Measurements from ENCODE around the gene GALNT1.

DNA sequence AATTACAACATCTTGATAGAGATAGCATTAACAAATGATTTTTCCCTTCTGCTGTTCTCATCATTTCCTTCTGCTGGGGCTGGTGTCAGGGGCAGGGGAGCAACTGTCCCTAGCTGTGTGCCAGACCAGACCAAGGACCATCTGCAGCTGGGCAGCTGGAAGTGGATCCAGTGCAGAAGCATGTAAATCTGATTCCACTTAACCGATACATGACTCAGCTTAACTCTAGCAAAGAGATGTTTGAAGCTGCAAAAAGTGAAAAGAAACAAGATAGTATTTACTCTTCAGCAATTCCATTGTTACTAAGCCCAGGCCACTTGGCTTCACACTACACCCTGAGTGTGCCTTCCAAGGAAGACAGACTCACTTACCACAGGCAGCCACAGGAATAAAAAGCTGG is 151.1 kb downstream of the GALNT1 start:
- TF ChIP-seq, protein P1, sequence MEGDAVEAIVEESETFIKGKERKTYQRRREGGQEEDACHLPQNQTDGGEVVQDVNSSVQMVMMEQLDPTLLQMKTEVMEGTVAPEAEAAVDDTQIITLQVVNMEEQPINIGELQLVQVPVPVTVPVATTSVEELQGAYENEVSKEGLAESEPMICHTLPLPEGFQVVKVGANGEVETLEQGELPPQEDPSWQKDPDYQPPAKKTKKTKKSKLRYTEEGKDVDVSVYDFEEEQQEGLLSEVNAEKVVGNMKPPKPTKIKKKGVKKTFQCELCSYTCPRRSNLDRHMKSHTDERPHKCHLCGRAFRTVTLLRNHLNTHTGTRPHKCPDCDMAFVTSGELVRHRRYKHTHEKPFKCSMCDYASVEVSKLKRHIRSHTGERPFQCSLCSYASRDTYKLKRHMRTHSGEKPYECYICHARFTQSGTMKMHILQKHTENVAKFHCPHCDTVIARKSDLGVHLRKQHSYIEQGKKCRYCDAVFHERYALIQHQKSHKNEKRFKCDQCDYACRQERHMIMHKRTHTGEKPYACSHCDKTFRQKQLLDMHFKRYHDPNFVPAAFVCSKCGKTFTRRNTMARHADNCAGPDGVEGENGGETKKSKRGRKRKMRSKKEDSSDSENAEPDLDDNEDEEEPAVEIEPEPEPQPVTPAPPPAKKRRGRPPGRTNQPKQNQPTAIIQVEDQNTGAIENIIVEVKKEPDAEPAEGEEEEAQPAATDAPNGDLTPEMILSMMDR (IDR thresholded peaks at IDR 0.05 in 2 of 3, conservative IDR thresholded peaks at IDR 0.05 in 1 of 3; ENCODE audit: borderline replicate concordance in 1 of 3, insufficient read depth in 1 of 3, low read depth in 2 of 3, low read length in 2 of 3), result no peak
- TF ChIP-seq EGR1 (IDR thresholded peaks at IDR 0.05; ENCODE audit: low read depth) (no peak), EZH2phosphoT487 (IDR thresholded peaks at IDR 0.05; ENCODE audit: borderline replicate concordance) (no peak), EZH2 (IDR thresholded peaks at IDR 0.05) (no peak), SIN3A (IDR thresholded peaks at IDR 0.05; ENCODE audit: low read depth) (no peak), POLR2A (IDR thresholded peaks at IDR 0.05; ENCODE audit: borderline replicate concordance, extremely low read depth, insufficient read depth, insufficient read length) (no peak), YY1 (IDR thresholded peaks at IDR 0.05; ENCODE audit: extremely low read depth, insufficient replicate concordance, low read depth, low read length) (no peak), POLR2AphosphoS5 (IDR thresholded peaks at IDR 0.05; ENCODE audit: low read depth, low read length) (no peak), ZFX (IDR thresholded peaks at IDR 0.05) (no peak), RAD21 (IDR thresholded peaks at IDR 0.05; ENCODE audit: low read depth) (no peak), JUND (IDR thresholded peaks at IDR 0.05) (no peak), TCF7L2 (IDR thresholded peaks at IDR 0.05; ENCODE audit: borderline replicate concordance, extremely low read depth, insufficient read depth, insufficient read length) (no peak)
- TF ChIP-seq, protein P2, sequence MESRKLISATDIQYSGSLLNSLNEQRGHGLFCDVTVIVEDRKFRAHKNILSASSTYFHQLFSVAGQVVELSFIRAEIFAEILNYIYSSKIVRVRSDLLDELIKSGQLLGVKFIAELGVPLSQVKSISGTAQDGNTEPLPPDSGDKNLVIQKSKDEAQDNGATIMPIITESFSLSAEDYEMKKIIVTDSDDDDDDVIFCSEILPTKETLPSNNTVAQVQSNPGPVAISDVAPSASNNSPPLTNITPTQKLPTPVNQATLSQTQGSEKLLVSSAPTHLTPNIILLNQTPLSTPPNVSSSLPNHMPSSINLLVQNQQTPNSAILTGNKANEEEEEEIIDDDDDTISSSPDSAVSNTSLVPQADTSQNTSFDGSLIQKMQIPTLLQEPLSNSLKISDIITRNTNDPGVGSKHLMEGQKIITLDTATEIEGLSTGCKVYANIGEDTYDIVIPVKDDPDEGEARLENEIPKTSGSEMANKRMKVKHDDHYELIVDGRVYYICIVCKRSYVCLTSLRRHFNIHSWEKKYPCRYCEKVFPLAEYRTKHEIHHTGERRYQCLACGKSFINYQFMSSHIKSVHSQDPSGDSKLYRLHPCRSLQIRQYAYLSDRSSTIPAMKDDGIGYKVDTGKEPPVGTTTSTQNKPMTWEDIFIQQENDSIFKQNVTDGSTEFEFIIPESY (IDR thresholded peaks at IDR 0.05; ENCODE audit: extremely low read depth, insufficient replicate concordance, low read length), result no peak
- TF ChIP-seq, protein P3, sequence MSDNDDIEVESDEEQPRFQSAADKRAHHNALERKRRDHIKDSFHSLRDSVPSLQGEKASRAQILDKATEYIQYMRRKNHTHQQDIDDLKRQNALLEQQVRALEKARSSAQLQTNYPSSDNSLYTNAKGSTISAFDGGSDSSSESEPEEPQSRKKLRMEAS (IDR thresholded peaks at IDR 0.05), result no peak
